ENCODE results near the gene PTPRC.

Gene PTPRC

GRCh38 chr1:198620951-198621824, 17.7 kb upstream of the PTPRC start:
- peak; percentile 45 to 60 for DNase-seq (ENCODE audit: extremely low read depth in 1 of 2, low read depth in 1 of 2)

GRCh38 chr1:198622001-198622400, 16.8 kb upstream of the PTPRC start:
- no peak for DNase-seq (ENCODE audit: extremely low read depth in 1 of 2, low read depth in 1 of 2)

- DNase-seq (ENCODE audit: extremely low read depth in 1 of 2, low read depth in 1 of 2): no peak
Observed at GRCh38 chr1:198623752-198624647, 14.8 kb upstream of the PTPRC start.

GRCh38 chr1:198624648-198624980, 14.2 kb upstream of the PTPRC start:
- DNase-seq (ENCODE audit: extremely low read depth in 1 of 2, low read depth in 1 of 2): no peak

GRCh38 chr1:198627436-198628066, 11.3 kb upstream of the PTPRC start:
- no peak for DNase-seq (ENCODE audit: extremely low read depth in 1 of 2, low read depth in 1 of 2)

- no peak for DNase-seq (ENCODE audit: extremely low read depth in 1 of 2, low read depth in 1 of 2)
Observed at GRCh38 chr1:198628067-198628455, 10.8 kb upstream of the PTPRC start.

- DNase-seq (ENCODE audit: extremely low read depth in 1 of 2, low read depth in 1 of 2): no peak
Observed at GRCh38 chr1:198629610-198630009, 9.2 kb upstream of the PTPRC start.

- DNase-seq (ENCODE audit: extremely low read depth in 1 of 2, low read depth in 1 of 2): no peak
Observed at GRCh38 chr1:198630863-198631262, 8.0 kb upstream of the PTPRC start.

- no peak for DNase-seq (ENCODE audit: extremely low read depth in 1 of 2, low read depth in 1 of 2)
Observed at GRCh38 chr1:198631292-198631691, 7.5 kb upstream of the PTPRC start.

- no peak for DNase-seq (ENCODE audit: extremely low read depth in 1 of 2, low read depth in 1 of 2)
Observed at GRCh38 chr1:198632007-198632406, 6.8 kb upstream of the PTPRC start.

GRCh38 chr1:198633675-198634121, 5.1 kb upstream of the PTPRC start:
- DNase-seq (ENCODE audit: extremely low read depth in 1 of 2, low read depth in 1 of 2): no peak

GRCh38 chr1:198635964-198636363, 2.9 kb upstream of the PTPRC start:
- DNase-seq (ENCODE audit: extremely low read depth in 1 of 2, low read depth in 1 of 2): no peak

GRCh38 chr1:198636391-198636790, 2.4 kb upstream of the PTPRC start:
- DNase-seq (ENCODE audit: extremely low read depth in 1 of 2, low read depth in 1 of 2): no peak

GRCh38 chr1:198637157-198637556, 1.7 kb upstream of the PTPRC start:
- DNase-seq (ENCODE audit: extremely low read depth in 1 of 2, low read depth in 1 of 2): no peak

- no peak for DNase-seq (ENCODE audit: extremely low read depth in 1 of 2, low read depth in 1 of 2)
Observed at GRCh38 chr1:198637916-198638437, 863 bp upstream of the PTPRC start.

- no peak for DNase-seq (ENCODE audit: extremely low read depth in 1 of 2, low read depth in 1 of 2)
Observed at GRCh38 chr1:198638441-198638840, 399 bp upstream of the PTPRC start.

GRCh38 chr1:198639671-198640143, 867 bp downstream of the PTPRC start:
- no peak for DNase-seq (ENCODE audit: extremely low read depth in 1 of 2, low read depth in 1 of 2)

- DNase-seq (ENCODE audit: extremely low read depth in 1 of 2, low read depth in 1 of 2): no peak
Observed at GRCh38 chr1:198640174-198640573, 1.3 kb downstream of the PTPRC start.

GRCh38 chr1:198641501-198641900, 2.7 kb downstream of the PTPRC start:
- DNase-seq (ENCODE audit: extremely low read depth in 1 of 2, low read depth in 1 of 2): no peak

- DNase-seq (ENCODE audit: extremely low read depth in 1 of 2, low read depth in 1 of 2): no peak
Observed at GRCh38 chr1:198641966-198642668, 3.3 kb downstream of the PTPRC start.
